NT2/D1 (cell line): ENCODE data around the gene IFI44L.

Source experiments
- DNase-seq: peaks from one replicate; pipeline ENCODE4 v3.0.0-alpha.2; 2011; ENCODE audit warnings: low read depth, low spot score
- H3K27me3 ChIP-seq: 2 replicates; pipeline ENCODE4 v1.6.0; 2011; ENCODE audit warnings: mild to moderate bottlenecking; ENCODE audit not compliant: insufficient read length, insufficient read depth
- H3K36me3 ChIP-seq: 2 replicates; pipeline ENCODE4 v1.6.1; 2011; ENCODE audit warnings: mild to moderate bottlenecking, low read length, mixed read lengths; ENCODE audit not compliant: insufficient read depth, insufficient read length
- H3K4me1 ChIP-seq: 2 replicates; pipeline ENCODE4 v1.5.1; 2011; ENCODE audit not compliant: insufficient read depth, insufficient read length
- H3K4me3 ChIP-seq: 2 replicates; pipeline ENCODE4 v1.5.1; 2011; ENCODE audit warnings: low read depth; ENCODE audit not compliant: insufficient read length
- H3K9ac ChIP-seq: 2 replicates; pipeline ENCODE4 v1.6.0; 2011; ENCODE audit warnings: low read depth; ENCODE audit not compliant: insufficient read length
- H3K9me3 ChIP-seq: 2 replicates; pipeline ENCODE4 v1.5.1; 2011; ENCODE audit warnings: mild to moderate bottlenecking, low read length; ENCODE audit not compliant: insufficient read depth
- SUZ12 ChIP-seq: IDR thresholded peaks from 2 replicates; pipeline ENCODE4 v1.6.1; 2011; ENCODE audit not compliant: insufficient read length, insufficient read depth; ENCODE audit errors: extremely low read depth
- YY1 ChIP-seq: IDR thresholded peaks from 2 replicates; pipeline ENCODE4 v1.6.1; 2011; ENCODE audit not compliant: insufficient read length, insufficient read depth
- ZNF274 ChIP-seq: IDR thresholded peaks from 2 replicates; pipeline ENCODE4 v1.6.1; 2011; ENCODE audit warnings: mild to moderate bottlenecking, low read depth, low read length

Gene IFI44L

DNA sequence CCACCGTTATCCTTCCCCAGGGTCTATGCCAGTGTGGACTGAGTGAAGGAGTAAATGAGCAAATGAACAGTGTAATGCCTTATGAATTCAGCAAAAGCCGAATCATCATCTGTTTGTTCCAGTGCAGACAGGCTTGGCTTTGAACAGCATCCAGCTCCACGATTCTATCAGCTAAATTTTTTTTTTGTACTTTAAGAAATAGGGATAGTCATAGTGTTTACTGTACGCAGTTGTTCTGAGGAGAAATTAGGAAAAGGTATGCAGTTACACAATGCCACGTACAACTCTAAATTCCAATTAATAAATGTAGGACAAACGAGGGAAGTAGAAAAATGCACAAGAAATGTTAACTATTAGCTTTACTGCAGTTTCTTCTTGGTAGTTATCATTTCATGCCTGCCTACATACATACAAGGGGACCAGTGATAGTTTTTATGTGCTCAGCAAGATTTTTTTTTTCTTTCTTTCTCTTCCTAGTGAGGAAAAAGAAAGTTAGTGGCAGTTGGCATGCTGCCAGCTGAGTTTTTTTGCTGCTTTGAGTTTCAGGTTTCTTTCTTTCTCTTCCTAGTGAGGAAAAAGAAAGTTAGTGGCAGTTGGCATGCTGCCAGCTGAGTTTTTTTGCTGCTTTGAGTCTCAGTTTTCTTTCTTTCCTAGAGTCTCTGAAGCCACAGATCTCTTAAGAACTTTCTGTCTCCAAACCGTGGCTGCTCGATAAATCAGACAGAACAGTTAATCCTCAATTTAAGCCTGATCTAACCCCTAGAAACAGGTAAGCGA lies at the start of gene IFI44L:
Gene IFI44L, plus strand, starts transcription at position 646 of the 777 bp plus-strand sequence. CDS start 7,468 bp downstream, outside the sequence.
- H3K27me3 ChIP-seq = no peaks in the 10 kb centered on the region
- no peak for TF ChIP-seq YY1
- no peak for TF ChIP-seq ZNF274
- TF ChIP-seq SUZ12 = no peak
- H3K4me3 ChIP-seq = no peak within 1 kb of the TSS
- H3K9me3 ChIP-seq = no peaks in the 10 kb centered on the region
- H3K4me1 ChIP-seq = no peaks in the 10 kb centered on the region
- H3K36me3 ChIP-seq = no peaks in the 10 kb centered on the region
- no peak for DNase-seq
- no peak within 1 kb of the TSS for H3K9ac ChIP-seq

GRCh38 chr1:78570539-78570938 lies 49.7 kb upstream of the IFI44L start:
- TF ChIP-seq YY1 (no peak), ZNF274 (no peak), SUZ12 (no peak)
- no peak overlapping the region for H3K9ac ChIP-seq
- H3K4me3 ChIP-seq = no peak overlapping the region
- no peaks in the 10 kb centered on the region for H3K4me1 ChIP-seq
- DNase-seq = peak; percentile 8
- H3K9me3 ChIP-seq = no peaks in the 10 kb centered on the region
- H3K36me3 ChIP-seq = no peaks in the 10 kb centered on the region
- no peaks in the 10 kb centered on the region for H3K27me3 ChIP-seq

DNA sequence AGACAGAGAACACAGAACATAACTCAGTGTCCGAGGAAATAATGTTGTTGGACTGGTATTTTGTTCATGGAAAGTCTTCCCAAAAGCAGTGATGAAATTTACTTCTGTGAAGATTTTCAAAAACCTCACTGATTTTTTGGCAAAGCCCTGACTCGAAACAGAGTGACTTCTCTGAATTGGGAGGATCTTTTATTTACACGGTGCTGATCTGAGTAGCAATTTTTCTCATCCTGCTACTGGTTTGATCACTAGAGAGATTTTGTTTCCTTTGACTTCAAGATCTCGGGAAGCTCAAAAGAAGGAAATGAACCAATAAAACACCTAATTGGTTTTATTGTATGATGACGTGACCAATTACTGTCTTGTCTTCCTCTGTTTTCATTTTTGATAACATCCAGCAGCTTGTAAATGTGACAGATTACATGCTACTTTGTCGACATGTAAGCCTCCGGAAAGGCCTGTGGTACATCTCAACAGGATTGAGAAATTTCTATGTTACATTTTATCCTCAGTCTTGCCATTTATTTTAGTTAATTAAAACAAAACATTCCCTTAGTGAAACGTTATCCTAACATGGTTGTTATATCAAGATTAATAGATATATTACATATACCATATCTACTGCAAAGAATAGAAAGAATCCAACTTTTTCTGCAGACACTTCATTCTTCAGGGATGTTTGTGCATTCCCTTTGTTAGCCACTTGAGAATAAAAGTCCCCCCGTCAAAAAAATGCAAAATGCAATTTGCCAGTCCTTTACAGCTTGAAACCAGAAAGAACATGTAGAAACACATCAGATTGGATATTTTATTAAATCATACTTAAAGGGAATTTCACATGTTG lies 42.8 kb upstream of the IFI44L start:
- no peak for DNase-seq
- no peaks in the 10 kb centered on the region for H3K9me3 ChIP-seq
- no peaks in the 10 kb centered on the region for H3K4me1 ChIP-seq
- no peaks in the 10 kb centered on the region for H3K27me3 ChIP-seq
- no peak overlapping the region for H3K9ac ChIP-seq
- TF ChIP-seq SUZ12 (no peak), ZNF274 (no peak), YY1 (no peak)
- H3K36me3 ChIP-seq = no peaks in the 10 kb centered on the region
- H3K4me3 ChIP-seq = no peak overlapping the region

- TF ChIP-seq SUZ12 = no peak
- no peak for TF ChIP-seq YY1
- TF ChIP-seq ZNF274 = no peak
- H3K36me3 ChIP-seq = no peaks in the 10 kb centered on the region
- H3K4me3 ChIP-seq = no peak overlapping the region
- H3K4me1 ChIP-seq = no peaks in the 10 kb centered on the region
- H3K9ac ChIP-seq = no peak overlapping the region
- H3K27me3 ChIP-seq = no peaks in the 10 kb centered on the region
- no peak for DNase-seq
- no peaks in the 10 kb centered on the region for H3K9me3 ChIP-seq
Measured at GRCh38 chr1:78586572-78586971, 33.7 kb upstream of the IFI44L start.

DNA sequence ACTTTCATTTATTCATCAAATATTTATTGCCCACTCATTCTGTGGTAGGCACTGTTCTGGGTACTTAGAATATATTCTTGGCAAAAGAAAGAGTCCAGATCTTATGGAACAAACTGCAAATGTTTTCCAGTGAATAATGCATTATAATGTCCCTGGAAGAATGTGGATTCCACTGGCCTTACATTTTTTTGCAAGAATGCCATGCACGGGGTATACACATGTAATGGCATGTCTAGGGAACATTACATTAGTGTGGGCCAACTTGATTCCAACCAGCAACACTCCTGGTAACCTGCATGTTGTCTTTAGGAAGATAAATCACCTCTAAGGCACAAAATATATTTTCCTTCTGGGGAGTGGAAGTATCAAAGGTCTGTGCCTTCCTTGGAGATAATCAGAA lies 33.0 kb upstream of the IFI44L start:
- H3K36me3 ChIP-seq = no peaks in the 10 kb centered on the region
- H3K4me3 ChIP-seq = no peak overlapping the region
- H3K9me3 ChIP-seq = no peaks in the 10 kb centered on the region
- H3K9ac ChIP-seq = no peak overlapping the region
- no peak for DNase-seq
- no peaks in the 10 kb centered on the region for H3K4me1 ChIP-seq
- TF ChIP-seq YY1 = no peak
- H3K27me3 ChIP-seq = no peaks in the 10 kb centered on the region

DNA sequence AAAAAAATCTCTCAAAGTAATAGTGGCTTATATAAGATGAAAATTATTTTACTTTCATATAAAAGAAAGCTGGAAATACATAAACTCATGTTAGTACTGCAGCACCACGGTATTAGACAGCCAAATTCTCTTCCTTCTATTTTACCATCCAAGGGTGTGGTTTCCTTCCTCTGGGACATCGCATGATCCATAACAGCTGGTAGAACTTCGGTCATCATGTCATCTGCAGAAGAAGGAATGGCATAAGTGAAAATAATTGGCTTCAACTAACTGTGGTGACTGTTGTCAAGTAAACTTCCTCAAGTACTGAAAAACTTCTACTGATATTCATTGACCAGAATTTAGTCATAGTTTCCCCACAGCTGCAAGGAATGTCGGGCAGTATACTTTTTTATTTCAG lies 28.3 kb upstream of the IFI44L start:
- H3K27me3 ChIP-seq = no peaks in the 10 kb centered on the region
- H3K9ac ChIP-seq = no peak overlapping the region
- TF ChIP-seq SUZ12 = no peak
- no peak for TF ChIP-seq YY1
- no peak for TF ChIP-seq ZNF274
- no peak for DNase-seq
- H3K36me3 ChIP-seq = no peaks in the 10 kb centered on the region
- no peak overlapping the region for H3K4me3 ChIP-seq
- no peaks in the 10 kb centered on the region for H3K4me1 ChIP-seq
- peaks cover 6% of the 10 kb centered on the region for H3K9me3 ChIP-seq

GRCh38 chr1:78599294-78599693 lies 21.0 kb upstream of the IFI44L start:
- no peak for DNase-seq
- H3K36me3 ChIP-seq = no peaks in the 10 kb centered on the region
- TF ChIP-seq SUZ12 (no peak), ZNF274 (no peak), YY1 (no peak)
- H3K4me3 ChIP-seq = no peak overlapping the region
- H3K9ac ChIP-seq = no peak overlapping the region
- H3K4me1 ChIP-seq = no peaks in the 10 kb centered on the region
- peaks cover 6% of the 10 kb centered on the region for H3K9me3 ChIP-seq
- H3K27me3 ChIP-seq = no peaks in the 10 kb centered on the region
